Activated naive CD4-positive, alpha-beta T cell treated with anti-CD3 and anti-CD28 coated beads for 36 hours (primary cell): ENCODE results near the gene RPA1. TPM values are rescaled to one million over a fixed set of nuclear protein-coding genes. Genes with fewer than 3 reads are reported as not detected.
"Not testable (repeated sequence)": the region's sequence is repeated elsewhere in the genome, so short reads cannot be mapped to it uniquely, and the experiment has no call there.

Experiments used
- CTCF ChIA-PET: fragments of 350-600 bp; sonication (Branson Sonifier 250); formaldehyde crosslinking; loops from one replicate; lab custom pipeline; 2021; ENCODE audit warnings: antibody characterized with exemption; lab: Charles Lee
- DNase-seq: peaks from one replicate; pipeline ENCODE4 v3.0.0-alpha.2; 2020
- H3K27ac Mint-ChIP-seq: one replicate; pipeline ENCODE4 v1.8.0; 2021; ENCODE audit warnings: mild to moderate bottlenecking, mixed read lengths
- H3K27me3 Mint-ChIP-seq: one replicate; pipeline ENCODE4 v1.8.0; 2021; ENCODE audit warnings: low read depth, mixed read lengths
- H3K36me3 Mint-ChIP-seq: one replicate; pipeline ENCODE4 v1.8.0; 2021; ENCODE audit warnings: low read depth, mixed read lengths
- H3K4me1 Mint-ChIP-seq: one replicate; pipeline ENCODE4 v1.8.0; 2021; ENCODE audit warnings: low read depth, mixed read lengths
- H3K4me3 Mint-ChIP-seq: one replicate; pipeline ENCODE4 v1.8.0; 2021; ENCODE audit warnings: mild to moderate bottlenecking, moderate library complexity, mixed read lengths
- H3K9me3 Mint-ChIP-seq: one replicate; pipeline ENCODE4 v1.8.0; 2021; ENCODE audit warnings: mixed read lengths
- intact Hi-C: fragments of 100-400 bp; cut with micrococcal nuclease; formaldehyde crosslinking; loops from one replicate; pipeline ENCODE4 v1.15.1; 2023
- total RNA-seq, 2 experiments: library from RNA; stranded (reverse); gene quantifications; one replicate each; pipeline ENCODE4 v1.2.3, GENCODE V29; 2021

Gene RPA1
- total RNA-seq, 2 experiments from 2014 or later = 177 to 188 TPM

DNA sequence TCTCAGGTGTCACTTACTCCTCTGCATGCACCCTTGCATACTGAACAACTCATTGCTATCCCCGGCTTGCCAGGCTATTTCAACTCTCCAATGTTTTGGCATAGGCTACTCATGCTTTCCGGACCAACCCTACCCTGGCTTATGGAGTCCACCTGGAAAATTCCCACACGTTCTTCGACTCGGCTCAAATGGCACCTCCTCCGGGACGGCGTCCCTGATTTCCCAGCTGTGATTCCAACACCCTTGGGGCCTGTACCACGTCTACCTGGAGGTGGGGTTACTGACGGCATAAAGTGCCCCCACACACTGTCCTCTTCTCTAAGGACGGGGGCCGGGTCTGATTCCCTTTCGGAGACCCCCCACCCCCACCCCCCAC lies 601 bp upstream of the RPA1 start:
- intact Hi-C loops = loop anchor here (1.0 to 5.0 kb wide), 3 partner anchors 113 to 262 kb away; partner anchors contain the start of genes RILP and SCARF1
- Mint-ChIP-seq H3K36me3 (peaks cover 25% of the 10 kb centered on the region), H3K27me3 (no peaks in the 10 kb centered on the region), H3K27ac (peak overlapping the region; percentile 85), H3K9me3 (no peaks in the 10 kb centered on the region), H3K4me1 (peaks cover 57% of the 10 kb centered on the region), H3K4me3 (peak overlapping the region; percentile 93)
- CTCF ChIA-PET = interaction anchor here (0.6 to 2.0 kb wide), 2 partner anchors 39 to 112 kb away, joined by 4 to 7 read pairs; no protein-coding TSS in a partner anchor
- DNase-seq = peak; percentile 27

- peak overlapping the region; percentile 69 for H3K27ac Mint-ChIP-seq
- intact Hi-C loops = loop anchor here (5.0 kb wide), 1 partner anchor 422 kb away; no protein-coding TSS in a partner anchor
- H3K4me1 Mint-ChIP-seq = peaks cover 62% of the 10 kb centered on the region
- CTCF ChIA-PET = interaction anchor here (2.0 kb wide), 1 partner anchor 114 kb away, joined by 7 read pairs; no protein-coding TSS in a partner anchor
- peaks cover 20% of the 10 kb centered on the region for H3K36me3 Mint-ChIP-seq
- H3K9me3 Mint-ChIP-seq = no peaks in the 10 kb centered on the region
- no peaks in the 10 kb centered on the region for H3K27me3 Mint-ChIP-seq
- peak; percentile 41 for DNase-seq
- peak overlapping the region; percentile 93 for H3K4me3 Mint-ChIP-seq
These were observed 483 bp downstream of the RPA1 start for GRCh38 chr17:1830288-1830687.

- Mint-ChIP-seq H3K27me3 (no peaks in the 10 kb centered on the region), H3K27ac (peak overlapping the region; percentile 44), H3K36me3 (peaks cover 23% of the 10 kb centered on the region), H3K4me3 (no peak overlapping the region), H3K9me3 (no peaks in the 10 kb centered on the region), H3K4me1 (peaks cover 52% of the 10 kb centered on the region)
- CTCF ChIA-PET = interaction anchor here (0.5 to 0.8 kb wide), 3 partner anchors 76 to 548 kb away, joined by 3 read pairs; no protein-coding TSS in a partner anchor
- DNase-seq = peak; percentile 69
- intact Hi-C loops = loop anchor here (1.0 to 5.0 kb wide), 3 partner anchors 11 to 418 kb away; no protein-coding TSS in a partner anchor
These were observed 4.8 kb downstream of the RPA1 start for GRCh38 chr17:1834380-1835149.

GRCh38 chr17:1839516-1839915 lies 9.7 kb downstream of the RPA1 start:
- Mint-ChIP-seq H3K27ac (no peak overlapping the region), H3K36me3 (peaks cover 30% of the 10 kb centered on the region), H3K27me3 (no peaks in the 10 kb centered on the region), H3K9me3 (no peaks in the 10 kb centered on the region), H3K4me1 (peaks cover 20% of the 10 kb centered on the region), H3K4me3 (no peak overlapping the region)
- intact Hi-C loops = no loop called here
- DNase-seq = no peak
- CTCF ChIA-PET = interaction anchor here (1.2 to 1.9 kb wide), 2 partner anchors 21 to 26 kb away, joined by 3 to 4 read pairs; no protein-coding TSS in a partner anchor

DNA sequence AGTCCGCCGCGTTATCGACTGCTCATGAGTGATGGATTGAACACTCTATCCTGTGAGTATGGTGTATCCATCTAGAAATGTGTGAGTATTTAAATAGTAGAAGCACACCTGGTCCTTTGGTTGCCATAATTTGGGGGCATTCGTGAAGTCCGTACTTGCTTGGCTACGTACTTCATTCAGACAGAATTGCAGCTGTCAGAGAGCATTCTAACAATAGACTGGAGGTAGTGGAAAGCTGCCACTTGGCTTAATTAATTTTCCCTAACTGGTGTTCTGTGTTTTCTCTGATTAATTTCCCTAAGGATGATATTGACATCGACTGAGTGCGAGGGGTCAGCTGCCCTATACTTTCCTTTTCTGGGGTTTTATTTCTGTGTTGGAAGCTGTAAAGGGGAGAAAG lies 14.1 kb downstream of the RPA1 start:
- Mint-ChIP-seq H3K4me1 (peaks cover 2% of the 10 kb centered on the region), H3K36me3 (peaks cover 28% of the 10 kb centered on the region), H3K9me3 (no peaks in the 10 kb centered on the region), H3K4me3 (no peak overlapping the region), H3K27ac (no peak overlapping the region), H3K27me3 (no peaks in the 10 kb centered on the region)
- intact Hi-C loops = no loop called here
- DNase-seq = no peak
- CTCF ChIA-PET = interaction anchor here (0.6 kb wide), 1 partner anchor 270 kb away, joined by 4 read pairs; no protein-coding TSS in a partner anchor

- intact Hi-C loops = no loop called here
- Mint-ChIP-seq H3K4me3 (no peak overlapping the region), H3K4me1 (no peaks in the 10 kb centered on the region), H3K9me3 (no peaks in the 10 kb centered on the region), H3K36me3 (peaks cover 35% of the 10 kb centered on the region), H3K27me3 (no peaks in the 10 kb centered on the region), H3K27ac (no peak overlapping the region)
- no peak for DNase-seq
- CTCF ChIA-PET = no interaction called here
These were observed 17.4 kb downstream of the RPA1 start for GRCh38 chr17:1847191-1847590.

DNA sequence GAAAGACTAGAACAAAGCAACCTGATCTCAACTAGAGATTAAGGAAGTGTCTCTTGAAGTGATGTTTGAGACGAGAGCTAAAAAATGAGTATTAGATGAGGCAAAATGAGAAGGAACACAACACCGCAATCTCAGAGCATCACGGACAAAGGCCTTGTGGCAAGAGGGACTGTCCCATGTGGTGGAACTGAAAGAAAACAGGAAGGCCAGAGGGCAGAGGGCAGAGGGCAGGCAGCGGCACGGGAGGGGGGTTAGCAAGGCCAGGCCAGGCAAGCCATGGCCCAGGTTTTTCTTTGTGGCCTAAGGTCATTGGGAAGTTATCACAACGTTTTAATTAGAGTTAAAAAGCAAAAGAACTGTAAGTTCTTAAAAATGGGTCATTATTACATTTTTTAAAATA lies 22.5 kb downstream of the RPA1 start:
- Mint-ChIP-seq H3K27me3 (no peaks in the 10 kb centered on the region), H3K36me3 (peaks cover 25% of the 10 kb centered on the region), H3K4me1 (no peaks in the 10 kb centered on the region), H3K4me3 (no peak overlapping the region), H3K27ac (no peak overlapping the region), H3K9me3 (no peaks in the 10 kb centered on the region)
- DNase-seq = no peak
- CTCF ChIA-PET = no interaction called here
- intact Hi-C loops = no loop called here

DNA sequence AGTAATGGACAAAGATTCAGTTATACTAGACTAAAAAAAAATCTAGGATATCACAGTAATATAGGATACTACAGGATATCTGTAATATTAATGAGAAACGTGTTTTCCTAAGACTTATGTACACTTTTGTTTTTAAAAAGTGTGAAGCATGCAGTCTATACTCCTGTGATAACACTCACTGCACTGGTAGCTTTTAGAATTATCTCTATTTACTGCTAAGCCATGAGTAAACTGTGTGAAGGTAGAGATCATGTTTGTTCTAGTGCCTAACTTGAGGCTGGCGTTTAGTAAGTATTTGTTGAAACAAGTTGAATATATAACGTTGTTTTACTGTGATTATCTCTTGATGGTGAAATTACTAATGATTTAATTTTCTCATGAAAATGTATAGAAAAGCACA lies 23.9 kb downstream of the RPA1 start:
- H3K27me3 Mint-ChIP-seq = no peaks in the 10 kb centered on the region
- CTCF ChIA-PET = interaction anchor here (0.6 kb wide), 1 partner anchor 69 kb away, joined by 4 read pairs; no protein-coding TSS in a partner anchor
- no peaks in the 10 kb centered on the region for H3K4me1 Mint-ChIP-seq
- no peak overlapping the region for H3K27ac Mint-ChIP-seq
- H3K4me3 Mint-ChIP-seq = no peak overlapping the region
- intact Hi-C loops = no loop called here
- DNase-seq = no peak
- H3K36me3 Mint-ChIP-seq = peaks cover 26% of the 10 kb centered on the region
- H3K9me3 Mint-ChIP-seq = no peaks in the 10 kb centered on the region

DNA sequence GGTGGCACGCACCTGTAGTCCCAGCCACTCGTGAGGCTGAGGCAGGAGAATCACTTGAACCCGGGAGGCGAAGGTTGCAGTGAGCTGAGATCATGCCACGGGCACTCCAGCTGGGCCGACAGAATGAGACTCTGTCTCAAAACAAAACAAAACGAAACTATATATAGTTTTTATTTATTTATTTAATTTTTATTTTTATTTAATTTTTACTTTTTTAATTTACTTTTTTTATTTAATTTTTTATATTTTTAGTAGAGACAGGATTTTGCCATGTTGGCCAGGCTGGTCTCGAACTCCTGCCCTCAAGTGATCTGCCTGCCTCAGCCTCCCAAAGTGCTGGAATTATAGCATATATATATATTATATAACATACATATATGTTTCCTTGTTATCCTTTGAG lies 26.7 kb downstream of the RPA1 start:
- peaks cover 29% of the 10 kb centered on the region for H3K36me3 Mint-ChIP-seq

GRCh38 chr17:1860978-1861377 lies 31.2 kb downstream of the RPA1 start:
- Mint-ChIP-seq H3K4me3 (no peak overlapping the region), H3K27ac (no peak overlapping the region), H3K36me3 (peaks cover 15% of the 10 kb centered on the region), H3K4me1 (peaks cover 4% of the 10 kb centered on the region), H3K27me3 (no peaks in the 10 kb centered on the region), H3K9me3 (no peaks in the 10 kb centered on the region)
- intact Hi-C loops = no loop called here
- CTCF ChIA-PET = no interaction called here
- DNase-seq = no peak

More for the DNA sequence above, 26.7 kb downstream of the RPA1 start:
- intact Hi-C loops, H3K4me3 Mint-ChIP-seq, H3K4me1 Mint-ChIP-seq, H3K27me3 Mint-ChIP-seq, H3K27ac Mint-ChIP-seq, H3K9me3 Mint-ChIP-seq, DNase-seq, CTCF ChIA-PET: not testable (repeated sequence)

DNA sequence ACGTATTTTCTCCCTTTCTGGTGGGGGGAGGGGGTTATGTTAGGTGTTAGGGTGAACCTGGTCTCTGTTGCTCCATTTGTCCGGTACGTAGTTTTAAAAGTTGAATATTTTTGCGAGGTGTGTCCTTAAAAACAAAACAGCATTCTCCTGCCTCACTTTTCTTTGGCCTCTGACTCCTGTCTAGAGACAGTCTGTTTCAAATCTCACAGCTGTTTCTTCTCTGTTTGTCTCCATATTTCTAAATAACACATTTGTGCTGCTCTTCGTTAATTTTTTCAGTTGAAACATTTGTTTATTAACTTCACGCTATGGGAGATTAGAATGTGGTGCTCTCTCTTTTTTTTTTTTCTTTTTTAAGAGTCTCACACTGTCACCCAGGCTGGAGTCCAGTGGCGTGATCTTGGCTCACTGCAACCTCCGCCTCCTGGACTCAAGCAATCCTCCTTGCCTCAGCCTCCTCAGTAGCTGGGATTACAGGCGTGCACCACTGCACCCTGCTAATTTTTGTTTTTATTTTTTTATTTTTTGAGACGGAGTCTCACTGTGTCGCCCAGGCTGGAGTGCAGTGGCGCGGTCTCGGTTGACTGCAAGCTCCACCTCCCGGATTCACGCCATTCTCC lies 31.7 kb downstream of the RPA1 start:
- intact Hi-C loops = no loop called here
- H3K27ac Mint-ChIP-seq = no peak overlapping the region
- DNase-seq = no peak
- no peak overlapping the region for H3K4me3 Mint-ChIP-seq
- peaks cover 15% of the 10 kb centered on the region for H3K36me3 Mint-ChIP-seq
- no peaks in the 10 kb centered on the region for H3K9me3 Mint-ChIP-seq
- no peaks in the 10 kb centered on the region for H3K27me3 Mint-ChIP-seq
- CTCF ChIA-PET = no interaction called here
- peaks cover 4% of the 10 kb centered on the region for H3K4me1 Mint-ChIP-seq

- Mint-ChIP-seq H3K4me1 (peaks cover 15% of the 10 kb centered on the region), H3K36me3 (peaks cover 9% of the 10 kb centered on the region), H3K4me3 (no peak overlapping the region), H3K27ac (no peak overlapping the region), H3K27me3 (no peaks in the 10 kb centered on the region), H3K9me3 (no peaks in the 10 kb centered on the region)
- intact Hi-C loops = no loop called here
- CTCF ChIA-PET = interaction anchor here (0.7 to 3.0 kb wide), 6 partner anchors 25 to 192 kb away, joined by 3 to 25 read pairs (median 3); no protein-coding TSS in a partner anchor
- peak; percentile 68 for DNase-seq
These were observed 35.6 kb downstream of the RPA1 start for GRCh38 chr17:1865252-1866037.
